ENCODE results near the gene CLTA. TPM values are rescaled to one million over a fixed set of nuclear protein-coding genes. Genes with fewer than 3 reads are reported as not detected.

The CLTA gene
- total RNA-seq, 1 experiment from 2014 or later, result 760 TPM

DNA sequence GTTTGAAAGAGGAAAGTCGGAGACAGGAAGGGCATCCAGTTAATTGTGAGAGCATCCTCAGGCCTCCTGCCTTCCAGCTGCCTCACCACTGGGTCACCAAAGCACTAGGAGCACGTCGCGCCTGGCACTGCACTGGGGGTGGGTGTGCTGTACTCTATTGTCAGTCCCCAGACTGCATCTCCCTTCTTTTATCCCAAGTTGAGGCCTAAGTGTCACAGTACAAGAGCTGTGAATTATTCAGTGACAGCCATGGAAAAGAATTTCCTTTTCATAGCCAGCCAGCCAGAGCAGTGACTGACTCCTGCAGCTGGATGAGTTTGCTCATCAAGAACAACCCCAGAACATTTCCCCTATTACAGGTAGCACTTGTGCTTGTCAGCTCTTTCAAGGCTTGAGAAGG, 16.3 kb downstream of the CLTA start:
- Histone ChIP-seq H3K27me3 (ENCODE audit: control insufficient read depth, insufficient read depth, low read length) (no peaks in the 10 kb centered on the region), H3K36me3 (ENCODE audit: control insufficient read depth, insufficient read depth, low read length) (peaks cover 76% of the 10 kb centered on the region), H3K9me3 (ENCODE audit: control insufficient read depth, insufficient read depth, low read depth, low read length) (no peaks in the 10 kb centered on the region), H3K4me1 (ENCODE audit: control insufficient read depth, insufficient read depth, low read length) (peaks cover 11% of the 10 kb centered on the region; the same call in 1 of the 2 replicates), H3K4me3 (ENCODE audit: low read depth in 2 of 2, low read length in 2 of 2) (no peak overlapping the region), H3K27ac (ENCODE audit: low read length) (no peak overlapping the region)
- intact Hi-C loops (cut with micrococcal nuclease; ENCODE audit: unreplicated experiment), result no loop called here
- BruUV-seq (replicated peaks), result no TSS peak
- ATAC-seq (no peak; the same call in 1 of the 2 replicates), DNase-seq (ENCODE audit: low read depth, low spot score) (no peak)
- TF ChIP-seq, protein P1, sequence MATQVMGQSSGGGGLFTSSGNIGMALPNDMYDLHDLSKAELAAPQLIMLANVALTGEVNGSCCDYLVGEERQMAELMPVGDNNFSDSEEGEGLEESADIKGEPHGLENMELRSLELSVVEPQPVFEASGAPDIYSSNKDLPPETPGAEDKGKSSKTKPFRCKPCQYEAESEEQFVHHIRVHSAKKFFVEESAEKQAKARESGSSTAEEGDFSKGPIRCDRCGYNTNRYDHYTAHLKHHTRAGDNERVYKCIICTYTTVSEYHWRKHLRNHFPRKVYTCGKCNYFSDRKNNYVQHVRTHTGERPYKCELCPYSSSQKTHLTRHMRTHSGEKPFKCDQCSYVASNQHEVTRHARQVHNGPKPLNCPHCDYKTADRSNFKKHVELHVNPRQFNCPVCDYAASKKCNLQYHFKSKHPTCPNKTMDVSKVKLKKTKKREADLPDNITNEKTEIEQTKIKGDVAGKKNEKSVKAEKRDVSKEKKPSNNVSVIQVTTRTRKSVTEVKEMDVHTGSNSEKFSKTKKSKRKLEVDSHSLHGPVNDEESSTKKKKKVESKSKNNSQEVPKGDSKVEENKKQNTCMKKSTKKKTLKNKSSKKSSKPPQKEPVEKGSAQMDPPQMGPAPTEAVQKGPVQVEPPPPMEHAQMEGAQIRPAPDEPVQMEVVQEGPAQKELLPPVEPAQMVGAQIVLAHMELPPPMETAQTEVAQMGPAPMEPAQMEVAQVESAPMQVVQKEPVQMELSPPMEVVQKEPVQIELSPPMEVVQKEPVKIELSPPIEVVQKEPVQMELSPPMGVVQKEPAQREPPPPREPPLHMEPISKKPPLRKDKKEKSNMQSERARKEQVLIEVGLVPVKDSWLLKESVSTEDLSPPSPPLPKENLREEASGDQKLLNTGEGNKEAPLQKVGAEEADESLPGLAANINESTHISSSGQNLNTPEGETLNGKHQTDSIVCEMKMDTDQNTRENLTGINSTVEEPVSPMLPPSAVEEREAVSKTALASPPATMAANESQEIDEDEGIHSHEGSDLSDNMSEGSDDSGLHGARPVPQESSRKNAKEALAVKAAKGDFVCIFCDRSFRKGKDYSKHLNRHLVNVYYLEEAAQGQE (IDR thresholded peaks at IDR 0.05; ENCODE audit: insufficient read depth in 1 of 2, low read depth in 2 of 2, low read length in 1 of 2), result no peak
- TF ChIP-seq TCF7L2 (IDR thresholded peaks at IDR 0.05; ENCODE audit: low read depth, low read length), result no peak
- TF ChIP-seq SIN3A (IDR thresholded peaks at IDR 0.05; ENCODE audit: borderline replicate concordance, insufficient read depth, low read depth, low read length), result no peak
- TF ChIP-seq, protein P2, sequence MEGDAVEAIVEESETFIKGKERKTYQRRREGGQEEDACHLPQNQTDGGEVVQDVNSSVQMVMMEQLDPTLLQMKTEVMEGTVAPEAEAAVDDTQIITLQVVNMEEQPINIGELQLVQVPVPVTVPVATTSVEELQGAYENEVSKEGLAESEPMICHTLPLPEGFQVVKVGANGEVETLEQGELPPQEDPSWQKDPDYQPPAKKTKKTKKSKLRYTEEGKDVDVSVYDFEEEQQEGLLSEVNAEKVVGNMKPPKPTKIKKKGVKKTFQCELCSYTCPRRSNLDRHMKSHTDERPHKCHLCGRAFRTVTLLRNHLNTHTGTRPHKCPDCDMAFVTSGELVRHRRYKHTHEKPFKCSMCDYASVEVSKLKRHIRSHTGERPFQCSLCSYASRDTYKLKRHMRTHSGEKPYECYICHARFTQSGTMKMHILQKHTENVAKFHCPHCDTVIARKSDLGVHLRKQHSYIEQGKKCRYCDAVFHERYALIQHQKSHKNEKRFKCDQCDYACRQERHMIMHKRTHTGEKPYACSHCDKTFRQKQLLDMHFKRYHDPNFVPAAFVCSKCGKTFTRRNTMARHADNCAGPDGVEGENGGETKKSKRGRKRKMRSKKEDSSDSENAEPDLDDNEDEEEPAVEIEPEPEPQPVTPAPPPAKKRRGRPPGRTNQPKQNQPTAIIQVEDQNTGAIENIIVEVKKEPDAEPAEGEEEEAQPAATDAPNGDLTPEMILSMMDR (IDR thresholded peaks at IDR 0.05), result no peak
- TF ChIP-seq POLR2AphosphoS5 (IDR thresholded peaks at IDR 0.05; ENCODE audit: low read depth, low read length), result no peak
- in situ Hi-C loops (cut with HindIII; ENCODE audit: low pct_unique_long_range_greater_than_20kb, low sequenced_read_pairs), result no loop called here
- ChIA-PET POLR2A (interaction anchor here (0.8 kb wide), 1 partner anchor 17 kb away, joined by 4 read pairs; no protein-coding TSS in a partner anchor), CTCF (no interaction called here)

DNA sequence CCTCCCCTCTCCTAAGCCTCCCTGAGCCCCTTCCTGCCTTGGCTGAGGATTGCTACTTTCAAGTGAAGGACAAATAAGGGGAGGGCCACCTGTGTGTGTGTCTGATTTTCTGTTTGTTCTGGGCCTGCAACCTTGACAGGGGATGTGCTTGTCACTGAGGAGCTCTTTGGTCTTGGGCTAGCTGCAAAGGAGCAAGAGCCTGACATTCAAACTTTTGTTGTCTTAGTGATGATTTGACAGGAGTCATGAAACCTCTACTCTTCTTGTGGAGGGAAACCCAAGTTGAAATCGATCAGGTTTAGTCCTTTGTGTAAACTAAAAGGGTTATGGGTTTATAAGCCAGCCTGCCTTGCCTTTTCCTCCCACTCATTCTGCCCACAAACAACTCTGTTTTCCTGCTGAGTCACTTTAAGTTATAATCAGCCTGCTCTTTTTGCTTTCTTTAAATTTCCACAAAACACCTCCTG, 16.9 kb downstream of the CLTA start:
- H3K4me1 ChIP-seq (ENCODE audit: control insufficient read depth, insufficient read depth, low read length), result peaks cover 11% of the 10 kb centered on the region; the same call in 1 of the 2 replicates
- DNase-seq (ENCODE audit: low read depth, low spot score) (no peak), ATAC-seq (no peak)
- in situ Hi-C loops (cut with HindIII; ENCODE audit: low pct_unique_long_range_greater_than_20kb, low sequenced_read_pairs), result no loop called here
- H3K36me3 ChIP-seq (ENCODE audit: control insufficient read depth, insufficient read depth, low read length), result peaks cover 76% of the 10 kb centered on the region
- H3K9me3 ChIP-seq (ENCODE audit: control insufficient read depth, insufficient read depth, low read depth, low read length), result no peaks in the 10 kb centered on the region
- intact Hi-C loops (cut with micrococcal nuclease; ENCODE audit: unreplicated experiment), result no loop called here
- ChIA-PET POLR2A (interaction anchor here (0.5 to 0.8 kb wide), 2 partner anchors 17 to 18 kb away, joined by 3 to 4 read pairs; no protein-coding TSS in a partner anchor), CTCF (no interaction called here)
- H3K27ac ChIP-seq (ENCODE audit: low read length), result peak overlapping the region; percentile 25; the same call in 1 of the 2 replicates
- TF ChIP-seq TCF7L2 (IDR thresholded peaks at IDR 0.05; ENCODE audit: low read depth, low read length) (no peak), SIN3A (IDR thresholded peaks at IDR 0.05; ENCODE audit: borderline replicate concordance, insufficient read depth, low read depth, low read length) (no peak), POLR2AphosphoS5 (IDR thresholded peaks at IDR 0.05; ENCODE audit: low read depth, low read length) (no peak)
- TF ChIP-seq, protein P2 (IDR thresholded peaks at IDR 0.05), result no peak
- TF ChIP-seq, protein P1 (IDR thresholded peaks at IDR 0.05; ENCODE audit: insufficient read depth in 1 of 2, low read depth in 2 of 2, low read length in 1 of 2), result no peak
- H3K27me3 ChIP-seq (ENCODE audit: control insufficient read depth, insufficient read depth, low read length), result no peaks in the 10 kb centered on the region
- H3K4me3 ChIP-seq (ENCODE audit: low read depth in 2 of 2, low read length in 2 of 2), result no peak overlapping the region
- BruUV-seq (replicated peaks), result no TSS peak
